Kidney capillary endothelial cell (primary cell): Measurements from ENCODE around the gene EZR.

Source experiments
- DNase-seq: peaks from one replicate; pipeline ENCODE4 v3.0.0-alpha.2; 2018; ENCODE audit warnings: low spot score

Gene EZR

DNA sequence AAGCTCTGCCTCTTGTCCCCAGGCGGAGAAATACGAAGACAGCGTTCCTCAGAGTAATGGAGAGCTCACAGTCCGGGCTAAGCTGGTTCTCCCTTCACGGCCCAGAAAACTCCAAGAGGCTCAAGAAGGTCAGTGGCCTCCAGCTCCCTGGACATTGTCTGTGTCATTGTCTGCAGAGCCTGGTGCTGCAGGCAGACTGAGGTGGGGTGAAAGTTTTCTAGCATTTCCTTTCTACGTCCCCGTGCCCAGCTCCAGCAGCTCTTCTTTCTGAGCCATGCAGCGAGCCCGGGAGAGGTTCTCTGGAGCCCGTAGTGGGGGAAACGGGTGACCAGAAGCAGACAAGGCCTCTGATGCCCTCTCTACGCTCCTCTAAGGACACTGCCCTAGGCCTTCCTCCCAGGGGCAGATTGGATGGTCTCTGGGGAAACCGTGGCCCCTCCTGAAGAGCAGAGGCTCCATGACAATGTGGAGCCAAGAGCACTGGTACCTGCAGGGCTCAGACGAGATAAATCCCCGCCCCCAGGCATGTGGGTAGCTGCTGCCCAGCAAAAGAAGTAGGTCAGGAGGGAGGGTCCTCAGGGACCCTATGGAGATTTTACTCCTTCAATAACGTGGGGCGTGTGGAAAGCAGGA is 58.4 kb downstream of the EZR start:
- no peak for DNase-seq

DNA sequence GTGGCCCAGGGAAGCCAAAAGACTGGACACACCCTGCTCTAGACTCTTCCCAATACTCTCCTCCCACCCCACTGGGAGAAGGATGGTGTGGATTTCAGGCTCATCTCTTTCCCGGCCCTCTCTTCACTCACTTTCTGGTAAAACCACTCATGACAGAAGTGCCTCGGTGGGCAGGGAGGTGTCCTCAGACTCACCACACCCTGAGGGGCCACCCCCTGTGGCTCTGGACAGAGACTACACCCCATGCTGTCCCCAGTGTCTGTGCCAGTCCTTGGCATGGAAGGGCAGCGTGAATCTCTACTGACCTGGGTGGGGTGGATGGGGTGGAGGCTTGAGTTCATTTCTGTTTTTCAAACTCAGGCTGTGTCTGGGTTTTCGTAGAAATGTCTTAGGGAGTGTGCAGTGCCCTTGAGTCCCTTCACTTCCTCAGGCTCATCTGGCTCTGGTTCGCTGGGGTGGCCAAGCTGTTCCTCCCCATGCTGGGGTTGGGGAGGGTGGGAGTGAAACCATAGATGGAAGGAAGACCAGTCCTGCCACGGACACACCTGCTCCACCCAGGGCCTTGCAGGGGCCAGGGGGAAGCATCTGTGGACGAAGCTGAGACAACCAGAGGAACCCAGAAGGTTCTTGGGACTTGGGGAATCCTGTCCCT is 59.1 kb downstream of the EZR start:
- no peak for DNase-seq

GRCh38 chr6:158758941-158759479 is 60.2 kb downstream of the EZR start:
- no peak for DNase-seq

GRCh38 chr6:158758451-158758860 is 60.7 kb downstream of the EZR start:
- DNase-seq, result no peak

GRCh38 chr6:158757753-158758090 is 61.4 kb downstream of the EZR start:
- no peak for DNase-seq

GRCh38 chr6:158756977-158757752 is 62.0 kb downstream of the EZR start:
- DNase-seq, result no peak

GRCh38 chr6:158756126-158756525 is 63.0 kb downstream of the EZR start:
- no peak for DNase-seq

GRCh38 chr6:158755636-158756035 is 63.5 kb downstream of the EZR start:
- no peak for DNase-seq

- no peak for DNase-seq
These were observed 64.4 kb downstream of the EZR start for GRCh38 chr6:158754738-158755137.

- no peak for DNase-seq
These were observed 65.4 kb downstream of the EZR start for GRCh38 chr6:158753811-158754210.

- DNase-seq, result no peak
These were observed 66.6 kb downstream of the EZR start for GRCh38 chr6:158752613-158753012.

DNA sequence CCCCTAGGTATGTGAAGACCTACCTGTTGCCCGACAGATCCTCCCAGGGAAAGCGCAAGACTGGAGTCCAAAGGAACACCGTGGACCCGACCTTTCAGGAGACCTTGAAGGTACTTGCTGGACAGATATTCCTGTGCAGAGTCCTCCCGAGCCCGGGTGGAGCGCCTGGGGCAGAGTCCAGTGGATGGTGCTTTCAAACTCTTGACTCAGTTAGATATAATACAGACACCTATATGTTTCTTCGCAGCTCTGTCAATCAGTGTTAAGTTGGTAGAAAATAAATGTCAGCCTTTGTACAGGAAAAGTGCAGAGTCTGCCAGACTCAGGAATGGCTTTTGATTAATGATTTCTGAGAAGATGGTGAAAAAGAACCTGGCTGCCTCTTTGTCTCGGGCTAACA is 67.2 kb downstream of the EZR start:
- DNase-seq, result no peak

DNA sequence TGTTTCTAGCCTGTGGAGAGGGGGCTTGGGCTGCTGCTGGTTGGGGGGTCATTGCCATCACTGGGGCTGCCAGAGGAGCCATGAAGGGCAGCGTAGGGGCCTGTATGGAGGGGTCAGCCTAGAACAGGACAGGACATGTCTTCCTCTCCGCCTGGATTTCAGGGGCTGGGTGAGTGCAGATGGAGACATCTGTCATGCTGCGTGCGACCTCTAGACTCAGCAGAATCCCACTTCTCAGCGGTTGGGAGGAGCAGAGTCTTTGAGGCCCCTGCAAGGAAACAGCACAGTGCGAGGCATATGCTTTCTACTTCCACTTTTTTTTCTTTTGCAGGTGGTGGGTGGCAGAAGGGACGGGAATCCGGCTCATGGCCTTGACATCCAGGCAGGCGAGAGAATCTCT is 67.9 kb downstream of the EZR start:
- no peak for DNase-seq

DNA sequence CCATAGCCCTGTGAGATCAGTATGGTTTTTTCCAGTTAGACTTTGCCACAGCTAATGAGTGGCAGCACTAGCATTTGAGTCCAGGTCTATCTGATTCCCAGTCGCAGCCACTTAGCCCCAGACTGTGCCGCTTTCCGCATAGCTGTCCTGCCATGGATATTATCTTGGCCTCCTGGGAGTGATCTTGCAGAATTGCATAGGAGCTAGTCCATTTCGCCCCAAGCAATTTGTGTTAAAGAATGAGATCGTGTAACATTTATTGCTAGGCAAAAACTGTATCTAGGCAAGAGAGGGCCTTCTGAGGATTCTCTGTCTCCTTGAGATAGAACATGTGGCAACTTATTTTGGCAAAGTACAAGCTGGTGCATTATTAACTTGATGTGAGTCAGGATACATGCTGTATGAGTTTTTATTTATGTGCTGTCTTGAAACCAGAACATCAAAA is 74.2 kb downstream of the EZR start:
- no peak for DNase-seq

GRCh38 chr6:158743033-158743651 is 76.0 kb downstream of the EZR start:
- DNase-seq, result no peak

GRCh38 chr6:158739673-158740072 is 79.5 kb downstream of the EZR start:
- DNase-seq, result no peak

GRCh38 chr6:158737710-158738615 is 81.2 kb downstream of the EZR start:
- no peak for DNase-seq

GRCh38 chr6:158737082-158737709 is 82.0 kb downstream of the EZR start:
- DNase-seq, result no peak

- no peak for DNase-seq
These were observed 84.2 kb downstream of the EZR start for GRCh38 chr6:158735009-158735408.

GRCh38 chr6:158730541-158730907 is 88.6 kb downstream of the EZR start:
- DNase-seq, result no peak

- no peak for DNase-seq
These were observed 89.1 kb downstream of the EZR start for GRCh38 chr6:158729906-158730540.
